ENCODE measurements around the gene NHEJ1.

Gene NHEJ1

GRCh38 chr2:219176818-219177551 lies 16.4 kb upstream of the NHEJ1 start, which contains the start of gene CNPPD1:
CNPPD1 (minus strand) TSS chr2:219176925; CDS start chr2:219176828, 97 bp downstream.
- Histone ChIP-seq H3F3A (ENCODE audit: insufficient read depth) (peaks cover 15% of the 10 kb centered on the region), H4K20me1 (ENCODE audit: low read depth, low read length) (no peaks in the 10 kb centered on the region), H2AFZ (ENCODE audit: low read depth, low read length, severe bottlenecking) (peak within 1 kb of the TSS; percentile 93), H3K79me2 (ENCODE audit: insufficient read depth, low read length) (peaks cover 20% of the 10 kb centered on the region), H3K36me3 (ENCODE audit: low read length) (no peaks in the 10 kb centered on the region), H3K4me3 (ENCODE audit: insufficient read depth, low read length, poor library complexity, severe bottlenecking) (peak within 1 kb of the TSS; percentile 96), H3K27me3 (ENCODE audit: low read length) (no peaks in the 10 kb centered on the region), H3K9ac (ENCODE audit: low read length) (peak within 1 kb of the TSS; percentile 99), H3K27ac (ENCODE audit: low read depth, low read length) (peak within 1 kb of the TSS; percentile 98), H3K4me2 (ENCODE audit: low read depth, low read length, poor library complexity, severe bottlenecking) (peak within 1 kb of the TSS; percentile 100), H3K9me2 (replicated peaks; ENCODE audit: insufficient read depth, low read length) (no peaks in the 10 kb centered on the region), H3K9me3 (ENCODE audit: insufficient read depth, low read length) (no peaks in the 10 kb centered on the region)
- TF ChIP-seq CTCF (IDR thresholded peaks at IDR 0.05; ENCODE audit: insufficient read depth, low read length, poor library complexity, severe bottlenecking), result no peak
- TF ChIP-seq EZH2phosphoT487 (conservative IDR thresholded peaks at IDR 0.05; ENCODE audit: low read length), result no peak

- peaks cover 20% of the 10 kb centered on the region for H3K79me2 ChIP-seq (ENCODE audit: insufficient read depth, low read length)
- no peak for TF ChIP-seq CTCF (IDR thresholded peaks at IDR 0.05; ENCODE audit: insufficient read depth, low read length, poor library complexity, severe bottlenecking)
- no peak for TF ChIP-seq EZH2phosphoT487 (conservative IDR thresholded peaks at IDR 0.05; ENCODE audit: low read length)
Measured at GRCh38 chr2:219175928-219176817, 15.6 kb upstream of the NHEJ1 start.

GRCh38 chr2:219175486-219175885 lies 14.9 kb upstream of the NHEJ1 start:
- H3K27me3 ChIP-seq (ENCODE audit: low read length), result no peaks in the 10 kb centered on the region
- H3K79me2 ChIP-seq (ENCODE audit: insufficient read depth, low read length), result peaks cover 20% of the 10 kb centered on the region
- peak overlapping the region; percentile 100 for H3K4me2 ChIP-seq (ENCODE audit: low read depth, low read length, poor library complexity, severe bottlenecking)
- H3K9me3 ChIP-seq (ENCODE audit: insufficient read depth, low read length), result no peaks in the 10 kb centered on the region
- peak overlapping the region; percentile 96 for H3K4me3 ChIP-seq (ENCODE audit: insufficient read depth, low read length, poor library complexity, severe bottlenecking)
- peaks cover 18% of the 10 kb centered on the region for H3F3A ChIP-seq (ENCODE audit: insufficient read depth)
- H4K20me1 ChIP-seq (ENCODE audit: low read depth, low read length), result no peaks in the 10 kb centered on the region
- peak overlapping the region; percentile 99 for H3K9ac ChIP-seq (ENCODE audit: low read length)
- H3K9me2 ChIP-seq (replicated peaks; ENCODE audit: insufficient read depth, low read length), result no peaks in the 10 kb centered on the region
- TF ChIP-seq EZH2phosphoT487 (conservative IDR thresholded peaks at IDR 0.05; ENCODE audit: low read length), result no peak
- TF ChIP-seq CTCF (IDR thresholded peaks at IDR 0.05; ENCODE audit: insufficient read depth, low read length, poor library complexity, severe bottlenecking), result no peak
- H3K27ac ChIP-seq (ENCODE audit: low read depth, low read length), result peak overlapping the region; percentile 98
- no peak overlapping the region for H2AFZ ChIP-seq (ENCODE audit: low read depth, low read length, severe bottlenecking)
- H3K36me3 ChIP-seq (ENCODE audit: low read length), result no peaks in the 10 kb centered on the region

More at GRCh38 chr2:219175928-219176817, 15.6 kb upstream of the NHEJ1 start:
- peak overlapping the region; percentile 96 for H3K4me3 ChIP-seq (ENCODE audit: insufficient read depth, low read length, poor library complexity, severe bottlenecking)
- H3F3A ChIP-seq (ENCODE audit: insufficient read depth), result peaks cover 18% of the 10 kb centered on the region
- H2AFZ ChIP-seq (ENCODE audit: low read depth, low read length, severe bottlenecking), result peak overlapping the region; percentile 93
- peak overlapping the region; percentile 98 for H3K27ac ChIP-seq (ENCODE audit: low read depth, low read length)
- peak overlapping the region; percentile 99 for H3K9ac ChIP-seq (ENCODE audit: low read length)
- no peaks in the 10 kb centered on the region for H3K27me3 ChIP-seq (ENCODE audit: low read length)
- no peaks in the 10 kb centered on the region for H3K36me3 ChIP-seq (ENCODE audit: low read length)
- peak overlapping the region; percentile 100 for H3K4me2 ChIP-seq (ENCODE audit: low read depth, low read length, poor library complexity, severe bottlenecking)
- H3K9me2 ChIP-seq (replicated peaks; ENCODE audit: insufficient read depth, low read length), result no peaks in the 10 kb centered on the region
- no peaks in the 10 kb centered on the region for H3K9me3 ChIP-seq (ENCODE audit: insufficient read depth, low read length)
- H4K20me1 ChIP-seq (ENCODE audit: low read depth, low read length), result no peaks in the 10 kb centered on the region
